GM11168 (cell line): ENCODE results near the gene TTLL11.
"Not testable (repeated sequence)": the region's sequence is repeated elsewhere in the genome, so short reads cannot be mapped to it uniquely, and the experiment has no call there.

ENCODE experiments used
- in situ Hi-C: fragments of 300-500 bp; cut with MboI; formaldehyde crosslinking; loops from one replicate; pipeline ENCODE4 v1.12.0; 2022; ENCODE audit warnings: low sequenced_read_pairs; ENCODE audit not compliant: unreplicated experiment

Gene TTLL11

GRCh38 chr9:121895358-121895757 is 197.8 kb downstream of the TTLL11 start:
- in situ Hi-C loops, result no loop called here

- in situ Hi-C loops, result not testable (repeated sequence)
Observed at GRCh38 chr9:121894380-121894779, 198.7 kb downstream of the TTLL11 start.

- in situ Hi-C loops, result no loop called here
Observed at GRCh38 chr9:121893786-121894185, 199.3 kb downstream of the TTLL11 start.

- in situ Hi-C loops, result no loop called here
Observed at GRCh38 chr9:121892706-121893105, 200.4 kb downstream of the TTLL11 start.

GRCh38 chr9:121890746-121891145 is 202.4 kb downstream of the TTLL11 start:
- in situ Hi-C loops, result no loop called here

- in situ Hi-C loops, result no loop called here
Observed at GRCh38 chr9:121889990-121890563, 203.0 kb downstream of the TTLL11 start.

GRCh38 chr9:121888438-121888775 is 204.7 kb downstream of the TTLL11 start:
- in situ Hi-C loops, result no loop called here

GRCh38 chr9:121887553-121888437 is 205.3 kb downstream of the TTLL11 start:
- in situ Hi-C loops, result no loop called here

GRCh38 chr9:121886759-121887485 is 206.2 kb downstream of the TTLL11 start:
- in situ Hi-C loops, result no loop called here

GRCh38 chr9:121885345-121885901 is 207.7 kb downstream of the TTLL11 start:
- in situ Hi-C loops, result no loop called here

GRCh38 chr9:121884057-121884541 is 209.0 kb downstream of the TTLL11 start:
- in situ Hi-C loops, result no loop called here

- in situ Hi-C loops, result no loop called here
Observed at GRCh38 chr9:121883281-121884056, 209.6 kb downstream of the TTLL11 start.

- in situ Hi-C loops, result no loop called here
Observed at GRCh38 chr9:121881920-121882500, 211.1 kb downstream of the TTLL11 start.

- in situ Hi-C loops, result no loop called here
Observed at GRCh38 chr9:121880343-121880898, 212.7 kb downstream of the TTLL11 start.

- in situ Hi-C loops, result no loop called here
Observed at GRCh38 chr9:121878271-121878822, 214.8 kb downstream of the TTLL11 start.

- in situ Hi-C loops, result no loop called here
Observed at GRCh38 chr9:121876658-121877271, 216.3 kb downstream of the TTLL11 start.

- in situ Hi-C loops, result no loop called here
Observed at GRCh38 chr9:121876255-121876654, 216.9 kb downstream of the TTLL11 start.

GRCh38 chr9:121874524-121874923 is 218.6 kb downstream of the TTLL11 start:
- in situ Hi-C loops, result no loop called here
